ENCODE data around the gene ALG1.
A peak's percentile ranks its signal among the peaks of the same experiment; 100 is the strongest.
"Not testable (repeated sequence)": the region's sequence is repeated elsewhere in the genome, so short reads cannot be mapped to it uniquely, and the experiment has no call there.

The ALG1 gene

DNA sequence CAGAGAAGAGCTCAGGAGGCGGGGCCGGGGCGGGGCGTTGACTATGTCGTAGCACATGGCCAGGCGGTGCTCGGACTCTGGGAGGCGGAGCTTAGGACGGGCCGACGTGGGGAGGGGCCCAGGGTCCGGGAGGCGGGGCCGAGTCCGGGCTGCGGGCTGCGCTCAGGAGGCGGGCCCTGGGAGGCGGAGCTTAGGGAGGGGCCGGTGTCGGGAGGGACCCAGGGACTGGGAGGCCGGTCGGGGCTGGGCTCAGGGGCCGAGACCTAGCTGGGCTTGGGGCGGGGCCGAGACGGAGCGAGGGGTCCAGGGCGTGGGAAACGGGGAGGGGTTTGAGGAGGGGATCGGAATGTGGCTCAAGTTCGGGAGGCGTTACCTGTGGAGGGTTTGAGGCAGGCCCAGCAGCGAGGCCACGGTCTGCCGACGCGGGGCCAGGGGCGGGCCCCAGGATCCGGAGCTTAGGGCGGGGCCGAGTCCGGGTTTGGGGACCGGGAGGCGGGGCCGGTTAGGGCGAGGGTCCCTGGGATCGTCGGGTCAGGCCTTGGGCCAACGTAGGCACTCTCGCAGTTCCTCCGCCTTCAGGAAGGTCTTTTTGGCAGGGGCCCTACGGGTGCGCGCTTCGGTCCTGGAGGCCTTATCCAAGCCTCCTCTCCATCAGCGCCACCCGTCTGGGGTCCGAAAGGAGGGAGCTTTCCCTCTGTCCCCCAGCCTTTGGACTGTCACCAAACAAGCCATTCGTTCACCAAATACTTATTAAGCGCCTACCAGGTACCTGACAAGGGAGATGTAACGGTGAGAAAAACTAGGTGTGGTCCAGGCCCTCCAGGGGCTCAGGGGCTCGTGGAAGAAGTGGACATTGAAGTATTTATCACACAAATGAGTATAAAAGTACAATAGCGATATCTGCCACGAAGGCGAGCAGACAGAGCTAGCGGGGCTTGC, 26.8 kb downstream of the ALG1 start:
- DNase-seq (ENCODE audit: low spot score) = peak; percentile 29

DNA sequence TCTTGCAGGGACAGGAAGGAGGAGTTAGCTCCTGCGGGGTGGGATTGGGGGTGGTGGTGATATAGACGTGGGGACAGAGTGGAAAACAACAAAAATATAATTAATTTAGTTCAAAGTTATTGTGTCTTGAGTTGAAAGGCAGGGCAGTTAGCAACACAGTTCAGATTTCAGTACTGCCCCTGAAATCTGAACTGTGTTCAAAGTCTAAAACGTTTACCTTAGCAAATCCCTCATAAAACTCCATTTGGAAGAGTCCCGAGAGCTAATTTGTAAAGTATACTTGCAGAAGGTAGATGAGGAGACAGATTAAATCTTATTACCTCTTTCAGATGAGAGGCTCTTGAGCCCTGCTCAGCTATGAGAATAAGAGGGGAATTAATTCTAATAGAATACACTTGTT, 27.5 kb downstream of the ALG1 start:
- DNase-seq (ENCODE audit: low spot score) = not testable (repeated sequence)

DNA sequence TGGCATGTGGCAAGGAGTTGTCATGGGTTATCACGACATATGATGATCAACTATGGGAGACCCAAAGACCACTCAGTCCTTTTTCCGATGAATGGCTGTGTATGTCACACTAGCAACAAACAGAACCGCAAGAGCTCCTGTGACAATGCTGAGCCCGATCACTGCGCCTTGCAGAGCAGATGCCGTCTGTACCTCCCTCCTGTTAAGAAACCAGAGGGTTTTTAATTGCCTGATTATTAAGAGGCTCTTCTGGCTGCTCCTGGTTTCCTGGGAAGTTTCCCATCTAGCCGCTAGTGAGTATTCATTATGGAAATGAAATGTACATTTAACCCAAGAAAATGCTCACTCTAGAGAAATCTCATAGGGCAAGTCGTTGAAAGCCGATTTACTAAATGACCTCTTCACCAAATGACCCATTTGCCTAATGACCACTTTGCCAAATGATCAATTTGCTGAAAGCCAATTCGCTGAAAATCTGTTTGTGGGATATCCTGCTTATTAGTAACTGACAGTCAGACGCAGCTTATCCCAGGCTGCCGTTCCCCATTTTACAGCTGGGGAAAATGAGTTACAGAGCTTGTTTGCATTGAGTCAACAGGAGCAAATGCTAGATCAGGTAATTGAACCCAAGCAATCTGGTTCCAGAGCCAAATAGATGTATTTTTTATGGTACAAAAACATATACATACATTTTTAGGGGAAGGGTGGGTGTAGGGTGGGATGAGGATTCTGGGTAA, 31.8 kb downstream of the ALG1 start:
- not testable (repeated sequence) for DNase-seq (ENCODE audit: low spot score)

DNA sequence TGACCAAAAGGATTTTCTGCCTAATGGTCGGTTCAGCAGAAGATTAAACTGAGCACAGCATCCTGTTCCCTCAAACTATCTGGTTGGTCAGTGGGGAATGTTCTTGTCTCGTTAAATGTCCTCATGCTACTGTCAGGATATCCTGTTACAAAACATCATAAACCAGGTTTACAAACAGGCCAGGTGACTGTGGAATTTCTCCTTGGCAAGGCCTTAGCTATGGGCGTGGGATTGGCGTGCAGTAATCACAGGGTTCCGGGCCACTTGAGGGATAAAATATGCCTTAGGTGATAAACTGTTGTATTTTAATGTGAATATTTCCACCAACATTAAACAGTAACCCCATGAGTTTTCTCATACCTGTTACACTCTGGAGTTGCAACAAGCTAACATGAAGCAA, 33.4 kb downstream of the ALG1 start:
- not testable (repeated sequence) for DNase-seq (ENCODE audit: low spot score)

DNA sequence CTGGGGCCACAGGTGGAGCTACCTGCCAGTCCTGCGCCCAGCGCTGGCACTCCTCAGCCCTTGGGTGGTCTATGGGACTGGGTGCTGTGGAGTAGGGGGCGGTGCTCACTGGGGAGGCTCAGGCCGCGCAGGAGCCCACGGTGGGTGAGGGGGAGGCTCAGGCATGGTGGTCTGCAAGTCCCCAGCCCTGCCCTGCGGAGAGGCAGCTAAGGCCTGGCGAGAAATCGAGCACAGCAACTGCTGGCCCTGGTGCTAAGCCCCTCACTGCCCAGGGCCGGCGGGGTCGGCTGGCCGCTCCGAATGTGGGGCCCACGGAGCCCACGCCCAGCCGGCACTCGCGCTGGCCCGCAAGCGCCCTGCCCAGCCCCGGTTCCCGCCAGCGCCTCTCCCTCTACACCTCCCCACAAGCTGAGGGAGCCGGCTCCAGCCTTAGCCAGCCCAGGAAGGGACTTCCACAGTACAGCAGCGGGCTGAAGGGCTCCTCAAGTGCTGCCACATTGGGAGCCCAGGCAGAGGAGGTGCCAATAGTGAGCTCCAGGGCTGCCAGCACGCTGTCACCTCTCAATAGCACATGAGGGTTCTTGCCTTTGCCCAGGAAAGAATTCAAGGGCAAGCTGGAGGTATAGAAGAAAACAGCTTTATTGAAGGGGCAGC, 37.0 kb downstream of the ALG1 start:
- no peak for DNase-seq (ENCODE audit: low spot score)

DNA sequence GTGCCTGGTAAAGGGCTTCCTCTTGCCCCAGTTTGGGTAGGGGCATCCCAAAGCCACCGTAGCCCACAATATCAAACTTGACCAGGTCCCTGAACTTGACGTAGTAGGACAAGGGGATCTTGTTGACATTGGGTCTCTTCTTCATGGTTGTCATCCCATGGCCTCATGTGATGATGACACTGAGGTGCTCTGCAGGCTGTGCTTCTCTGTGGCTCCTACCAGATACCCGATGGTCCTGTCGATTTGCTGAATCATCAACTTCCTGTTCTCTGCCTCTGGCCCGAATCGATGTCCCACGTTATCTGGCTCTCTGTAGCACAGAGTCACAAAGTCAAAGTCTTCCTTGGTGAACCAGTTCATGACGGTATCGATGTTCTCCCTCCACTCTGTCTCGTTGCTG, 39.3 kb downstream of the ALG1 start:
- not testable (repeated sequence) for DNase-seq (ENCODE audit: low spot score)

DNA sequence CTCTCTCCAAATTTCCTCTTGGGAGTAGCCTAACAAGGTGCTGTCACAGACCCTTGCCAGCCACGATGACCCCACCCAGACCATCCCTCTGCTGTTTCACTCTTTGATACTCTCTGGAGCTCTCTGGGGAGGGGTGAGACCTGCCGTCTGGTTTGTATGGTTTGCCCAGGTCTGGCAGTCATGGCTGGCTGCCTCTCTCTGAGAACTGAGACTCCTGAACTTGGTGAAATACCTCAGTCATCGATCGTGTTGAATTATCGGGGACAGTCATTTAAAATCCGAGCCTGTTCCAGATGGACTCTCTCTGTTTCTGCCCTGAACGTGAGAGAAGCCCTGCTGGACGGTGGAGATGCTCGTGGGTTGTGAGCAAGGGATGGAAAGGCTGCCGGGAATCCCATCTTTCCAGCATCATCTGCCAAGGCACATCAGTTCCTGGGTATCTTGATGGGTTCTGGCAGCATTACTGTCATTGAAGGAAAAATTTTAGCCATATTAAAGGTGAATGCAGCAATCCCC, 45.2 kb downstream of the ALG1 start:
- DNase-seq (ENCODE audit: low spot score) = not testable (repeated sequence)

DNA sequence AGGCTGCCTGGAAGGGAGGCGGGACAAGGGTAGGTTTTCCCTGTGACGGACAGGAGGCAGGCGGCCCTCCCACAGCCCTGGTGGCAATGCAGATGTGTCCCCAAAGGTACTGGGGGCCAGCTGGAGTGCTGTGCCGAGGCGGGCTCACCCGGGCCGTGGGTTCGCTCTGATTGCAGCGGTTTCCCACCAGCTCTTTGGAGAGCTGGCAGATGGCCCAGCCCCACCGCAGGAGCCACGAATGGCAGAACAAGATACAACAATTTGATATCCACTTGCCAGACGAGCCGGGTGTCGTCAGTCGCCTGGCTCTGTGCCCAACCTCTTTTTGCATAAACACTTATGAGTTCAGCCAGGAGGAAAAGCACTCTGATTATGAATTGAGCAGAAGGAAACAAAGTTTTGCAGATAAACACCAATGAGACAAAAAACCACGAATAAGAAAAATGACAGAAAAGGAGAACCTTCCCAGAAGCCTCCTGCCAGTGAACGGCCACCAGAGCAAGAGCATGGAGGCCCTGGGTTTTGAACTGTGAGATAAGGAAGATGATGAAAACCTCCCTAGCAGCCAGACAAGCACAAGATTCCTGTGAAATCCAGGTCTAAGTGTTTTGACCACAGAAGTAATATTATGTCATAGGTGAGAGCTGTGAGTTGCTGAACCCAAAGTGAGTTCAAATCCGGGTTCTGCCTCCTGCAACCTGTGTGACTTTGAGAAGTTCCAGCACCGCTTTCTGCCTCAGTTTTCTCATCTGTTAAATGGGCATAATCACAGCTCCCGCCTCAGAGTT, 45.9 kb downstream of the ALG1 start:
- DNase-seq (ENCODE audit: low spot score) = not testable (repeated sequence)

DNA sequence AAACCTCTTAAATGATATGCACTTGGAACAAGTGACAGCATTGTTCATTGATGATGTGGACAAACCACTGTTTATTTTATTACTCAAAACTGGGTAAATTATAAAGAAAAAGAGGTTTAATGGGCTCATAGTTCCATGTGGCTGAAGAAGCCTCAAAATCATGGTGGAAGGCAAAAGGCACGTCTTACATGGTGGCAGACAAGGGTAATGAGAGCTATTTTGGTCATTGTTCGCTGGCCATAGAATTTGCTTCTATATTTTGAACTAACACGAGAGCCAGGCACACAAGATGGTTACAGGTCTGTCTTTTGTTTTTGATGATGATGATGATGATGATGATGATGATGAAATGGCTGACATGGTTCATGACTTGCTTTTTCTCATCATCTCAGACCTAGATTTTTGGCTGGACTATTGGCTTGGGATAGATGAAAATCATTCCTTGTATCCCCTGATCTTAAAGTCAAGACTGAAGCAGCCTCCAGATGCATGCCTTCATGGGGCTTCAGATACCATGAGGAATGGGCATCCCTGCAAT, 59.9 kb downstream of the ALG1 start:
- DNase-seq (ENCODE audit: low spot score) = not testable (repeated sequence)

DNA sequence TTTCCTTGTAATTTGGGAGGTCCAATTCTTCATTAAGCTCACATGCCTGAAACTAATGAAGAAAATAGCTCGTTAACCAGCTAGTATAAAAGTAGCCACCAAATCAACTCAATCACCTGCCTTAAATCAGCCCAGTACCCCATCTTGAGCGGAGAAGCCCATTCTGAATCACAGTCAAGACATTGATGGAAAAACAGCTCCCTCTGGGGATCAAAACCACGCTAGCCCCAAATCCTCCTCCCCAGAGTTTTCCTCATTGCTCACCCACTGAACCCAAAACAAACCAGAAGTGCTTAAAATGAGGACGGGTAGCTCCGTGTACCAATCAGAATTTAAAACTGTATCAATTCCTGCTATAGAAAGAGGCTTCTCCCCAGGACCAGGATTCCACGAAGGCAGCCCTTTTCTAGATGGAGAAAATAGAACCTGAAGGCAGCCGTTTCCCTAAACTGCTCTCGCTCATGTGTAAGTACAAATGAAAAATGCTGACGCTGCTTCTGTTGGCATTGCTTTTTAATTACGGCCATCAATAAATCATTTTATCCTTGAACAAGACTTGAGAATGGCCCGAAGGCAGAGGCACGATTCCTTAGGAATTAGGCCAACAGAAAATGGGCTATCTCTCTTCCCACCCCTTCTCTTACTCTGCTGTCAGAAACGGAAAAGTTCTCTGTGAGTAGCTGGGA, 61.4 kb downstream of the ALG1 start:
- DNase-seq (ENCODE audit: low spot score) = not testable (repeated sequence)

DNA sequence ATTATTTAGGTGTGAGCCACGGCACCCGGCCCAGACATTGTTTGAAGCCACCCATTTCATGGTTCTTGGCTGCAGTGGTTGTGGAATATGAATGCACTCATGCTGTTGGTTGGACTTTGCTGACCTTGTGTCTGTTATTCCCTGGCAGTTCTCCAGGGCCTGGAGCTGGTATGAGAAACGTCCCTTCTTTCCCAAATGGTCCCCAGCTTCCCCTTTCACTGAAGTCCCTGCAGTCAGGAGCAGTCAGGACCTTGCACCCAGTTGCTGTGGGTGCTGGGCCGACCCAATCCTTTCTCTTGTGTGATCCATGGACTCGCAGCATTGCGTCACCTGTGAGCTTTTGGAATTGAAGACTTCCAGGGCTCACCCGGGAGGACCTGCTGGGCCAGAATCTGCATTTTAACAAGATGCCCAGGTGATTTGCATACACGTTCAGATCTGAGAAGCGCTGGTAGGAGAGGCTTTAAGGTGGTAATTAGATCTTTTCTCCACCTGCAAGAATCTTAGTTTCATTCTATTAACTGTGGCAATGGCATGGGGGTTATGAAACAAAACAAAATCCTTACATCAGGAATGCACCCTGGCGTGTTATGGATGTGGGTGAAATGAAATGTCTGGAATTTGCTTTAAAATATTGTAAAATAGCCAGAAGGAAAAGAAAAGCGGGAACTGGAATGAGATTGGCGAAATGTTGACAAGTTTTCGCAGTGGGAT, 63.3 kb downstream of the ALG1 start:
- DNase-seq (ENCODE audit: low spot score) = not testable (repeated sequence)

Measured in AG08395 (cell line).